ENCODE measurements around the gene GNG11. TPM values are rescaled to one million over a fixed set of nuclear protein-coding genes. Genes with fewer than 3 reads are reported as not detected.

GNG11 gene
- 10 to 100 TPM; 10.5 to 29.1 (median 18.0) TPM for total RNA-seq
- 10 to 100 TPM; 29.4 to 37.7 TPM for polyA plus RNA-seq
- long read RNA-seq, donor 1, transcript GNG11-201 (2 exons, 3,055 nt): major isoform, 72 of 74 reads
- long read RNA-seq, donor 1, partial matches to known transcripts: 0 of 74 reads
- long read RNA-seq, donor 1, other reads (novel, unspliced or antisense): 2 of 74 reads
- long read RNA-seq, donor 2, transcript GNG11-201 (2 exons, 3,055 nt): major isoform, 54 of 54 reads
- long read RNA-seq, donor 2, partial matches to known transcripts: 0 of 54 reads
- long read RNA-seq, donor 2, other reads (novel, unspliced or antisense): 0 of 54 reads
- long read RNA-seq, donor 3, transcript GNG11-201 (2 exons, 3,055 nt): major isoform, 29 of 29 reads
- long read RNA-seq, donor 3, partial matches to known transcripts: 0 of 29 reads
- long read RNA-seq, donor 3, other reads (novel, unspliced or antisense): 0 of 29 reads

GRCh38 chr7:93921607-93922566 lies at the start of gene GNG11:
Gene GNG11 (plus strand): TSS chr7:93921735. CDS start chr7:93922138, 403 bp downstream.
- DNase-seq: peak; percentile 87 to 93 (median 89)
- 3 to 5% (median 4%) methylated on average over 36 to 39 of the region's 39 CpGs for WGBS, 4 donors
- no peaks in the 10 kb centered on the region for H3K9me3 ChIP-seq
- TF ChIP-seq POLR2A (IDR thresholded peaks at IDR 0.05) (peak in 1 of 2 donors; percentile 73), CTCF (IDR thresholded peaks at IDR 0.05) (peak in 2 of 12 donors; percentile 9 to 14)
- H3K27me3 ChIP-seq: peaks cover 0 to 5% (median 0%) of the 10 kb centered on the region in 9 donors
- H3K4me3 ChIP-seq: peak within 1 kb of the TSS; percentile 43 to 79 (median 66)
- intact Hi-C loops (cut with DNase I): loop anchor here in 6 of 10 donors (5.0 kb wide), 2 partner anchors 50 to 80 kb away; partner anchors contain the start of gene BET1 (in 5 of the 6)
- peaks cover 0 to 29% (median 6%) of the 10 kb centered on the region in 12 donors for H3K4me1 ChIP-seq
- H3K36me3 ChIP-seq: peaks cover 0 to 19% (median 9%) of the 10 kb centered on the region in 9 donors
- peak; percentile 92 to 98 (median 96) for ATAC-seq
- H3K27ac ChIP-seq: peak within 1 kb of the TSS; percentile 83 to 97 (median 94)

GRCh38 chr7:93873998-93874574 lies 47.4 kb upstream of the GNG11 start:
- Histone ChIP-seq H3K9me3 (peaks cover 0 to 10% (median 0%) of the 10 kb centered on the region in 12 donors), H3K4me3 (no peak overlapping the region), H3K27ac (no peak overlapping the region), H3K27me3 (no peaks in the 10 kb centered on the region), H3K36me3 (no peaks in the 10 kb centered on the region), H3K4me1 (no peaks in the 10 kb centered on the region)
- TF ChIP-seq CTCF (IDR thresholded peaks at IDR 0.05) (no peak), POLR2A (IDR thresholded peaks at IDR 0.05) (no peak)
- DNase-seq: no peak
- ATAC-seq: no peak
- intact Hi-C loops (cut with DNase I): no loop called here
- WGBS, 4 donors: 53 to 84% (median 81%) methylated on average over 1 of the region's 1 CpG

- TF ChIP-seq CTCF (IDR thresholded peaks at IDR 0.05) (no peak), POLR2A (IDR thresholded peaks at IDR 0.05) (no peak)
- H3K9me3 ChIP-seq: peaks cover 0 to 24% (median 3%) of the 10 kb centered on the region in 12 donors
- ATAC-seq (no peak), DNase-seq (no peak)
- intact Hi-C loops (cut with DNase I): no loop called here
- H3K27me3 ChIP-seq: no peaks in the 10 kb centered on the region
- WGBS, 4 donors: 73 to 79% (median 78%) methylated on average over 3 of the region's 3 CpGs
- no peak overlapping the region for H3K4me3 ChIP-seq
- no peak overlapping the region for H3K27ac ChIP-seq
- no peaks in the 10 kb centered on the region for H3K36me3 ChIP-seq
- H3K4me1 ChIP-seq: no peaks in the 10 kb centered on the region
Observed at GRCh38 chr7:93877742-93878141, 43.8 kb upstream of the GNG11 start.
